ENCODE results near the gene MCTP1.

The MCTP1 gene

GRCh38 chr5:94746731-94747124, 538.2 kb downstream of the MCTP1 start:
- no peak for DNase-seq

GRCh38 chr5:94745786-94746730, 538.8 kb downstream of the MCTP1 start:
- no peak for DNase-seq

- no peak for DNase-seq
Observed at GRCh38 chr5:94744906-94745305, 540.0 kb downstream of the MCTP1 start.

- no peak for DNase-seq
Observed at GRCh38 chr5:94742852-94743251, 542.0 kb downstream of the MCTP1 start.

- DNase-seq, result no peak
Observed at GRCh38 chr5:94740286-94740685, 544.6 kb downstream of the MCTP1 start.

- DNase-seq, result no peak
Observed at GRCh38 chr5:94736498-94736897, 548.4 kb downstream of the MCTP1 start.

- no peak for DNase-seq
Observed at GRCh38 chr5:94731471-94731870, 553.4 kb downstream of the MCTP1 start.

GRCh38 chr5:94725142-94725541, 559.8 kb downstream of the MCTP1 start:
- no peak for DNase-seq

GRCh38 chr5:94715768-94716167, 569.1 kb downstream of the MCTP1 start:
- DNase-seq, result no peak

GRCh38 chr5:94711785-94712184, 573.1 kb downstream of the MCTP1 start:
- no peak for DNase-seq

- no peak for DNase-seq
Observed at GRCh38 chr5:94709277-94709676, 575.6 kb downstream of the MCTP1 start.

GRCh38 chr5:94707359-94707758, 577.5 kb downstream of the MCTP1 start:
- DNase-seq, result no peak

- DNase-seq, result no peak
Observed at GRCh38 chr5:94705427-94705826, 579.5 kb downstream of the MCTP1 start.

- DNase-seq, result no peak
Observed at GRCh38 chr5:94702729-94703128, 582.2 kb downstream of the MCTP1 start.

GRCh38 chr5:94700592-94700991, 584.3 kb downstream of the MCTP1 start:
- no peak for DNase-seq

- DNase-seq, result no peak
Observed at GRCh38 chr5:94699562-94699961, 585.3 kb downstream of the MCTP1 start.

GRCh38 chr5:94698197-94698596, 586.7 kb downstream of the MCTP1 start:
- no peak for DNase-seq

GRCh38 chr5:94694671-94695070, 590.2 kb downstream of the MCTP1 start:
- DNase-seq, result no peak

GRCh38 chr5:94693845-94694370, 591.0 kb downstream of the MCTP1 start:
- no peak for DNase-seq

- no peak for DNase-seq
Observed at GRCh38 chr5:94693043-94693822, 591.7 kb downstream of the MCTP1 start.

GRCh38 chr5:94692581-94692980, 592.3 kb downstream of the MCTP1 start:
- no peak for DNase-seq

GRCh38 chr5:94691949-94692348, 592.9 kb downstream of the MCTP1 start:
- no peak for DNase-seq

- no peak for DNase-seq
Observed at GRCh38 chr5:94691291-94691690, 593.6 kb downstream of the MCTP1 start.

GRCh38 chr5:94690778-94691177, 594.1 kb downstream of the MCTP1 start:
- DNase-seq, result no peak
